ENCODE results near the gene TBRG4. TPM values are rescaled to one million over a fixed set of nuclear protein-coding genes. Genes with fewer than 3 reads are reported as not detected.

TBRG4 gene
- total RNA-seq, 1 donor from 2014 or later = 73.0 TPM

GRCh38 chr7:45060295-45060694 lies 51.2 kb downstream of the TBRG4 start:
- peaks cover 3% of the 10 kb centered on the region for H3K9me3 Mint-ChIP-seq (ENCODE audit: low read depth)
- no peak overlapping the region for H3K27ac Mint-ChIP-seq
- no peak for DNase-seq (ENCODE audit: low spot score, unreplicated experiment)
- no peaks in the 10 kb centered on the region for H3K27me3 Mint-ChIP-seq
- no peaks in the 10 kb centered on the region for H3K4me1 Mint-ChIP-seq (ENCODE audit: low read depth)
- no peak overlapping the region for H3K4me3 Mint-ChIP-seq (ENCODE audit: low read depth)
- TF ChIP-seq CTCF (IDR thresholded peaks at IDR 0.05; ENCODE audit: unreplicated experiment) = no peak
- peaks cover 2% of the 10 kb centered on the region for H3K36me3 Mint-ChIP-seq (ENCODE audit: insufficient read depth)

GRCh38 chr7:45057878-45058277 lies 53.6 kb downstream of the TBRG4 start:
- peaks cover 13% of the 10 kb centered on the region for H3K36me3 Mint-ChIP-seq (ENCODE audit: insufficient read depth)
- TF ChIP-seq CTCF (IDR thresholded peaks at IDR 0.05; ENCODE audit: unreplicated experiment) = no peak
- H3K9me3 Mint-ChIP-seq (ENCODE audit: low read depth) = peaks cover 7% of the 10 kb centered on the region
- H3K4me3 Mint-ChIP-seq (ENCODE audit: low read depth) = no peak overlapping the region
- no peak for DNase-seq (ENCODE audit: low spot score, unreplicated experiment)
- H3K4me1 Mint-ChIP-seq (ENCODE audit: low read depth) = no peaks in the 10 kb centered on the region
- H3K27ac Mint-ChIP-seq = no peak overlapping the region
- no peaks in the 10 kb centered on the region for H3K27me3 Mint-ChIP-seq

GRCh38 chr7:45055594-45056219 lies 55.8 kb downstream of the TBRG4 start:
- Mint-ChIP-seq H3K27ac (no peak overlapping the region), H3K9me3 (ENCODE audit: low read depth) (peaks cover 7% of the 10 kb centered on the region), H3K4me3 (ENCODE audit: low read depth) (no peak overlapping the region), H3K4me1 (ENCODE audit: low read depth) (no peaks in the 10 kb centered on the region), H3K36me3 (ENCODE audit: insufficient read depth) (peaks cover 16% of the 10 kb centered on the region), H3K27me3 (no peaks in the 10 kb centered on the region)
- no peak for DNase-seq (ENCODE audit: low spot score, unreplicated experiment)
- no peak for TF ChIP-seq CTCF (IDR thresholded peaks at IDR 0.05; ENCODE audit: unreplicated experiment)

DNA sequence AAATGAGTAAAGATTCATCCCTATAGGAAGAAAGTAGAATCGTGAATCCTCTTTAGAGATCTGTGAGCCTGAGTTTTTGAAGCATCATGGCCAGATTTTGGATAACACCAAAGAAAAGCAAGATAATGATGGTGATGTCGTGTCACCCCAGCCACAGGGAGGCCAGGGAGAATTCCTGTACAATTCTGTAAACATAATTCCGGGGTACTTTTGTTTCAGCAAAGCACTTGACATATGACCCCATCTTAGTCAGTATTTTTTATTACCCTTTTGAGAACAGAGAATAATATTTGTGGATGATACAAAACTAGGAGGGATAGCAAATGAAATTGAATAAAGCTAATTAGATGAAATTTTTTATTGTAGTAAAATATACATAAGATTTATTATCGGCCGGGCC lies 56.5 kb downstream of the TBRG4 start:
- H3K36me3 Mint-ChIP-seq (ENCODE audit: insufficient read depth) = peaks cover 19% of the 10 kb centered on the region
- H3K27me3 Mint-ChIP-seq = no peaks in the 10 kb centered on the region
- H3K9me3 Mint-ChIP-seq (ENCODE audit: low read depth) = peaks cover 7% of the 10 kb centered on the region
- peak overlapping the region; percentile 91 for H3K27ac Mint-ChIP-seq
- TF ChIP-seq CTCF (IDR thresholded peaks at IDR 0.05; ENCODE audit: unreplicated experiment) = no peak
- no peak overlapping the region for H3K4me3 Mint-ChIP-seq (ENCODE audit: low read depth)
- no peaks in the 10 kb centered on the region for H3K4me1 Mint-ChIP-seq (ENCODE audit: low read depth)
- no peak for DNase-seq (ENCODE audit: low spot score, unreplicated experiment)

GRCh38 chr7:45054442-45054841 lies 57.1 kb downstream of the TBRG4 start:
- no peak for DNase-seq (ENCODE audit: low spot score, unreplicated experiment)
- Mint-ChIP-seq H3K4me3 (ENCODE audit: low read depth) (no peak overlapping the region), H3K36me3 (ENCODE audit: insufficient read depth) (peaks cover 19% of the 10 kb centered on the region), H3K4me1 (ENCODE audit: low read depth) (no peaks in the 10 kb centered on the region), H3K27ac (peak overlapping the region; percentile 91), H3K27me3 (no peaks in the 10 kb centered on the region), H3K9me3 (ENCODE audit: low read depth) (peaks cover 7% of the 10 kb centered on the region)
- TF ChIP-seq CTCF (IDR thresholded peaks at IDR 0.05; ENCODE audit: unreplicated experiment) = no peak
